ENCODE results near the gene KDM6B.
A peak's percentile ranks its signal among the peaks of the same experiment; 100 is the strongest.

The KDM6B gene

GRCh38 chr17:7843536-7844291, 9.7 kb downstream of the KDM6B start (continued):
- TF ChIP-seq PRDM2 (tag by site-specific recombination; IDR thresholded peaks at IDR 0.05; ENCODE audit: borderline replicate concordance) (no peak), ZNF654 (tag by site-specific recombination; IDR thresholded peaks at IDR 0.05; ENCODE audit: low read depth) (no peak), SCRT2 (tag by site-specific recombination; IDR thresholded peaks at IDR 0.05) (no peak), ZNF596 (tag by site-specific recombination; IDR thresholded peaks at IDR 0.05) (no peak), ZNF169 (tag by site-specific recombination; IDR thresholded peaks at IDR 0.05) (no peak), ZNF341 (tag by site-specific recombination; IDR thresholded peaks at IDR 0.05; ENCODE audit: low read depth) (peak; percentile 76), ZNF362 (tag by site-specific recombination; IDR thresholded peaks at IDR 0.05) (no peak), ZNF548 (tag by site-specific recombination; IDR thresholded peaks at IDR 0.05) (no peak), ZNF140 (tag by site-specific recombination; IDR thresholded peaks at IDR 0.05) (no peak), ZNF513 (tag by site-specific recombination; IDR thresholded peaks at IDR 0.05) (no peak), ZNF354C (tag by site-specific recombination; IDR thresholded peaks at IDR 0.05; ENCODE audit: borderline replicate concordance, low read depth) (no peak), ZNF37A (tag by site-specific recombination; IDR thresholded peaks at IDR 0.05) (no peak), ZNF394 (tag by site-specific recombination; IDR thresholded peaks at IDR 0.05; ENCODE audit: borderline replicate concordance) (no peak; the same call in 1 of the 2 replicates), ZNF16 (tag by site-specific recombination; IDR thresholded peaks at IDR 0.05; ENCODE audit: low read depth) (no peak), ZNF777 (tag by site-specific recombination; IDR thresholded peaks at IDR 0.05; ENCODE audit: borderline replicate concordance) (no peak), GLI2 (tag by site-specific recombination; IDR thresholded peaks at IDR 0.05; ENCODE audit: borderline replicate concordance, low read depth) (no peak), TSHZ1 (tag by site-specific recombination; IDR thresholded peaks at IDR 0.05; ENCODE audit: borderline replicate concordance) (no peak), ZNF48 (tag by site-specific recombination; IDR thresholded peaks at IDR 0.05) (no peak), ZNF184 (tag by site-specific recombination; IDR thresholded peaks at IDR 0.05) (no peak), ZSCAN18 (tag by site-specific recombination; IDR thresholded peaks at IDR 0.05) (no peak), ZNF202 (tag by site-specific recombination; IDR thresholded peaks at IDR 0.05; ENCODE audit: borderline replicate concordance) (no peak), PRDM6 (tag by site-specific recombination; IDR thresholded peaks at IDR 0.05) (no peak)
